ENCODE results near the gene HBA2.
A peak's percentile ranks its signal among the peaks of the same experiment; 100 is the strongest.
"Not testable (repeated sequence)": the region's sequence is repeated elsewhere in the genome, so short reads cannot be mapped to it uniquely, and the experiment has no call there.

HBA2 gene

DNA sequence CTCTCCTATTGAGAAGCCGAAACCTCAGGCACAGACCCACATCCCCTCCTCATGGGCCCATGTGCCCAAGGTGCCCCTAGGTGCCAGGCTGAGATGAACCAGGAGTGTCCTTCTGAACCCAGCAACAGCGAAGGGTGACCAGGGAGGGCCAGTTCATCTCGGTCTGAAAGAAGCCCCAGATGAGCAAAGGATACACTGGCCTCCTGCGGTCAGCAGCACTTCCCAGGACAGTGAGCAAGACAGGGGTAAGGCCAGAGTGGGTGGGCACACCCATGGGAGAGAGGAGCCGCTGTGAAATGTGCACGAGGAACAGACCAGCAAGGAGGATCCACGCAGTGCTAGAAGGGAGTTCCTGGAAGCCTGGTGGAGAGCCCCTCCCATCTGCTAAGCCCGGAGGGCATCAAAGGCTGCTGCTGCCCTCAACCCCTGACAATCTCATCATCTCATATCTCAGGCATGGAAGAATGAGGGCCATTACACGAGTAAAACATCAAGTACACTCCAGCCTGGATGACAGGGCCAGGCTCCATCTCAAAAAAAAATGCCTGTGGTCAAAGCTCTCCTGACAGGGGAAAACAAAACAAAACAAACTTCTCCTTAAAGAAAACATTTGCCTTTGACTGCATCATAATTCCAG, 23.5 kb upstream of the HBA2 start:
- DNase-seq (ENCODE audit: low spot score) (no peak), ATAC-seq (ENCODE audit: low read depth) (no peak)
- TF ChIP-seq, protein P1, sequence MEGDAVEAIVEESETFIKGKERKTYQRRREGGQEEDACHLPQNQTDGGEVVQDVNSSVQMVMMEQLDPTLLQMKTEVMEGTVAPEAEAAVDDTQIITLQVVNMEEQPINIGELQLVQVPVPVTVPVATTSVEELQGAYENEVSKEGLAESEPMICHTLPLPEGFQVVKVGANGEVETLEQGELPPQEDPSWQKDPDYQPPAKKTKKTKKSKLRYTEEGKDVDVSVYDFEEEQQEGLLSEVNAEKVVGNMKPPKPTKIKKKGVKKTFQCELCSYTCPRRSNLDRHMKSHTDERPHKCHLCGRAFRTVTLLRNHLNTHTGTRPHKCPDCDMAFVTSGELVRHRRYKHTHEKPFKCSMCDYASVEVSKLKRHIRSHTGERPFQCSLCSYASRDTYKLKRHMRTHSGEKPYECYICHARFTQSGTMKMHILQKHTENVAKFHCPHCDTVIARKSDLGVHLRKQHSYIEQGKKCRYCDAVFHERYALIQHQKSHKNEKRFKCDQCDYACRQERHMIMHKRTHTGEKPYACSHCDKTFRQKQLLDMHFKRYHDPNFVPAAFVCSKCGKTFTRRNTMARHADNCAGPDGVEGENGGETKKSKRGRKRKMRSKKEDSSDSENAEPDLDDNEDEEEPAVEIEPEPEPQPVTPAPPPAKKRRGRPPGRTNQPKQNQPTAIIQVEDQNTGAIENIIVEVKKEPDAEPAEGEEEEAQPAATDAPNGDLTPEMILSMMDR (IDR thresholded peaks at IDR 0.05; ENCODE audit: poor library complexity, severe bottlenecking): no peak
- Histone ChIP-seq H3K9me3 (ENCODE audit: severe bottlenecking) (no peaks in the 10 kb centered on the region), H3K27me3 (ENCODE audit: insufficient read depth, poor library complexity, severe bottlenecking) (no peaks in the 10 kb centered on the region), H3K27ac (ENCODE audit: poor library complexity, severe bottlenecking) (no peak overlapping the region), H3K4me3 (ENCODE audit: severe bottlenecking) (no peak overlapping the region), H3K36me3 (ENCODE audit: low read depth) (no peaks in the 10 kb centered on the region), H3K4me1 (ENCODE audit: insufficient read depth, poor library complexity, severe bottlenecking) (no peaks in the 10 kb centered on the region)

DNA sequence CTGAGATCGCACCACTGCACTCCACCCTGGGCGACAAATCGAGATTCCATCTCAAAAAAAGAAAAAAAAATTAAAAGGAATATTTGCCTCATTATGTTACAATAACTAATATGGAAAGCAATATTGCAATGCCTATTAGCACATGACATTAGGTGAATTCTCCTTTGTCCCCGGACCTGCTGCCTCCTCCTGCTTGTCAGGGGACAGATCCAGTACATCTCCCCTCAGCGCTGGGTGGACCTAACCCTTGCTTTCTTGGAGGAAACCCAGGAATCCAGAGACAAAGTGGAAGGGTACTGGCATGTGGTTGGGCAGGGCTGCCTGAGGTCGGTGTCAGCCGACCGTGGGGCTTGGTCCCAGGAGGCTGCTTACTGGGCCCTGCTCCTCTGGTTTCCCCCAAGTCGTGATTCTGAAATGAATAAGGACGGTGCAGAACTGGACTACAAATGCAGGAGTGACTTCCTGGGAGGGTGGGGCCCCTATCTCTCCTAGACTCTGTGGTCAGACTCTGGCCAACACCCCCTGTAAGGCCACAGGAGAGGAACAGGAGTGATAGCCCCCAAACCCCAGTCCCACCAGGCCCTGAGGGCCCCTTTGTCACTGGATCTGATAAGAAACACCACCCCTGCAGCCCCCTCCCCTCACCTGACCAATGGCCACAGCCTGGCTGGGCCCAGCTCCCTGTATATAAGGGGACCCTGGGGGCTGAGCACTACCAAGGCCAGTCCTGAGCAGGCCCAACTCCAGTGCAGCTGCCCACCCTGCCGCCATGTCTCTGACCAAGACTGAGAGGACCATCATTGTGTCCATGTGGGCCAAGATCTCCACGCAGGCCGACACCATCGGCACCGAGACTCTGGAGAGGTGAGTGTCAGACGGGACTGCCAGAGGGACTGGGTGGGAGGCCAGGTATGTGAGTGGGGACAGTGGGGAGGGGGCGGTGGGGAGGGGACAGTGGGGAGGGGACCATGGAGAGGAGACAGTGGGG, 20.2 kb upstream of the HBA2 start, which contains the start of gene HBZ:
Gene HBZ, plus strand, starts transcription at position 504 of the 988 bp plus-strand sequence. Its CDS starts 266 bp downstream, at position 770.
- no peak for DNase-seq (ENCODE audit: low spot score)
- ATAC-seq (ENCODE audit: low read depth): no peak
- H3K27me3 ChIP-seq (ENCODE audit: insufficient read depth, poor library complexity, severe bottlenecking): no peaks in the 10 kb centered on the region
- no peak within 1 kb of the TSS for H3K27ac ChIP-seq (ENCODE audit: poor library complexity, severe bottlenecking)
- no peaks in the 10 kb centered on the region for H3K36me3 ChIP-seq (ENCODE audit: low read depth)
- no peak within 1 kb of the TSS for H3K4me3 ChIP-seq (ENCODE audit: severe bottlenecking)
- H3K4me1 ChIP-seq (ENCODE audit: insufficient read depth, poor library complexity, severe bottlenecking): no peaks in the 10 kb centered on the region
- TF ChIP-seq, protein P1 (IDR thresholded peaks at IDR 0.05; ENCODE audit: poor library complexity, severe bottlenecking): no peak
- no peaks in the 10 kb centered on the region for H3K9me3 ChIP-seq (ENCODE audit: severe bottlenecking)

DNA sequence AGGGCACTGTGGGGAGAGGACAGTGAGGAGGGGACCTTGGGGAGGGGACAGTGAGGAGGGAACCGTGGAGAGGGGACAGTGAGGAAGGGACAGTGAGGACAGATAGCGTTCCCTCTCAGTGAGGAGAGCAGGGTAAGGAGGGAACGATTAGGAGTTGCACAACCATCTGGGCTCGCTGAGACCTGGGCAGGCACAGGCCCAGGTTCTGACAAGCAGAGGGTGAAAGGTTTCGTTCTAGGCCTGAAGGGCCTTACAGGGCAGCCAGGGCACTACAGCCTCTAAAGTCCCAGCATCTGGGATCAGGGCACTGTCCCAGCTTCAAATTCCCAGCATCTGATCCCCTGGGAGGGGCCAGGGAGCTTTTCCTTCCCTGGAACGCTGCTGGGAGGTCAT, 19.6 kb upstream of the HBA2 start:
- not testable (repeated sequence) for H3K27me3 ChIP-seq (ENCODE audit: insufficient read depth, poor library complexity, severe bottlenecking); H3K4me1 ChIP-seq (ENCODE audit: insufficient read depth, poor library complexity, severe bottlenecking); H3K27ac ChIP-seq (ENCODE audit: poor library complexity, severe bottlenecking)

DNA sequence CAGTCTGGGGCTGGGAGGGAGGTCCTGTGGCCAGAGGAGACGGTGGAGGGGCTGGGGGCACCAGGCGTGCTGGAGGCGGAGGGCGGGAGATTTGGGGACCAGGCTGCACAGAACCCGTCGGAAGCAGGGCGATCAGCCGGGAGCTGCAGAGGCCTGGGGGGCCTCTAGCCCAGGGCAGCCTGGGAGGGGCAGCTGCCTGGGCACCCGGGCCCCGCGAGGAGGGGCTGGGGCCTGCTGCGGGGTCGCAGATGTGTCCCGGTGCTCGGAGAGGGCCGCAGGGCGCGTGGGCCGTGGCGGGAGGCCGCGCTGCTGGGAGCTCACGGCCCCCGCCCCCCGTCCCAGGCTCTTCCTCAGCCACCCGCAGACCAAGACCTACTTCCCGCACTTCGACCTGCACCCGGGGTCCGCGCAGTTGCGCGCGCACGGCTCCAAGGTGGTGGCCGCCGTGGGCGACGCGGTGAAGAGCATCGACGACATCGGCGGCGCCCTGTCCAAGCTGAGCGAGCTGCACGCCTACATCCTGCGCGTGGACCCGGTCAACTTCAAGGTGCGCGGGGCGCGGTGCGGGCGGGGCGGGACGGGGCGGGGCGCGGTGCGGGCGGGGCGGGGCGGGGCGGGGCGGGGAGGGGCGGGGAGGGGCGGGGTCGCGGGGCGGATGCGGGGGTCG, 19.0 kb upstream of the HBA2 start:
- DNase-seq (ENCODE audit: low spot score); H3K4me1 ChIP-seq (ENCODE audit: insufficient read depth, poor library complexity, severe bottlenecking); H3K27me3 ChIP-seq (ENCODE audit: insufficient read depth, poor library complexity, severe bottlenecking); H3K4me3 ChIP-seq (ENCODE audit: severe bottlenecking); H3K9me3 ChIP-seq (ENCODE audit: severe bottlenecking); H3K36me3 ChIP-seq (ENCODE audit: low read depth); H3K27ac ChIP-seq (ENCODE audit: poor library complexity, severe bottlenecking): not testable (repeated sequence)
- ATAC-seq (ENCODE audit: low read depth): 0 out of 3 replicates have a peak, but pooled peaks have one; percentile 7

More for the DNA sequence above, 19.6 kb upstream of the HBA2 start:
- H3K4me3 ChIP-seq (ENCODE audit: severe bottlenecking); H3K36me3 ChIP-seq (ENCODE audit: low read depth); DNase-seq (ENCODE audit: low spot score); H3K9me3 ChIP-seq (ENCODE audit: severe bottlenecking): not testable (repeated sequence)
- peak; percentile 18; the same call in 1 of the 3 replicates for ATAC-seq (ENCODE audit: low read depth)

DNA sequence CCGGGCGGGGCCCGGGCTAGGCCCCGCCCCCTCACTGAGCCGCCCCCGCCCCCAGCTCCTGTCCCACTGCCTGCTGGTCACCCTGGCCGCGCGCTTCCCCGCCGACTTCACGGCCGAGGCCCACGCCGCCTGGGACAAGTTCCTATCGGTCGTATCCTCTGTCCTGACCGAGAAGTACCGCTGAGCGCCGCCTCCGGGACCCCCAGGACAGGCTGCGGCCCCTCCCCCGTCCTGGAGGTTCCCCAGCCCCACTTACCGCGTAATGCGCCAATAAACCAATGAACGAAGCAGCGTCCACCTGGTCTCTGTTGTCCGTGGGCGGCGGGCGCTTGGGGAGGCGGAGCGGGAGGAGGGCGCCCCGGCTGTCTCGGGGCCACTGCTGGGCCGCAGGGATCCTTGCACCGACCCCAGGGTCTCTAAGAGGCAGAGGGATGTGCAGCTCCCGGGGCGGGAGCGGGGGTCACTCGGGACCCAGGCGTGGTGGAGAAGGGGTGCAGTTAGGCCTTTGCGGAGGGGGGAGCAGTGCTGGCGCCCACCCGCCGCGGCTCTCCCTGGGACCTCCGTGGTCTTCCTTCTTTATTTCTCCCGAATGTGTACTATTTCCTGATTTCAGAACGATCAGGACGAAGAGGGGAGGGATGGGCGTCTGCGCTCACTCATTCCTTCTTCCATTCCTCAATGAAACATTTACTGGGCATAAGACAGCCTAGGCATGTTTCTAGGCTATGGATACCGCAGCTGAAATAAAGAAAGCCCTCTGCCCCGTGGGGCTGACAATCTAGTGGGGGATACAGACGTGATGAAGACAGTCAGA, 18.3 kb upstream of the HBA2 start:
- Histone ChIP-seq H3K36me3 (ENCODE audit: low read depth) (no peaks in the 10 kb centered on the region), H3K4me3 (ENCODE audit: severe bottlenecking) (peak overlapping the region; percentile 39), H3K9me3 (ENCODE audit: severe bottlenecking) (no peaks in the 10 kb centered on the region), H3K27ac (ENCODE audit: poor library complexity, severe bottlenecking) (no peak overlapping the region), H3K27me3 (ENCODE audit: insufficient read depth, poor library complexity, severe bottlenecking) (no peaks in the 10 kb centered on the region), H3K4me1 (ENCODE audit: insufficient read depth, poor library complexity, severe bottlenecking) (no peaks in the 10 kb centered on the region)
- ATAC-seq (ENCODE audit: low read depth) (peak; percentile 62), DNase-seq (ENCODE audit: low spot score) (no peak)
- TF ChIP-seq, protein P1 (IDR thresholded peaks at IDR 0.05; ENCODE audit: poor library complexity, severe bottlenecking): no peak

Data from RWPE2 (cell line).